ENCODE measurements around the gene ZNF189.

DNA sequence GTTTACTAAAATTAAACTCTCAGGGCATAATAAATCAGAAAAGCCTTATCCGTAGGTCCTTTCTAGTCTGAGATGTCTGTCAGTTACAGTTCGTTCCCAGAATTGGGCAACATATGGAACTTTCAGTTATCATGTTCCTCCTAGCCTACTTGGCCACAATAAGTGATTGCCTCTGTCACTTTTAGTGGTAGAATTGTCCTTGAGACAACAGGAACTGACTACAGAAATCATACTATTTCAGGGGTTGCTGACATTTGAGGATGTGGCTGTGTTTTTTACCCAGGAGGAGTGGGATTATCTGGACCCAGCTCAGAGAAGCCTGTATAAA lies 956 bp downstream of the ZNF189 start:
- TF ChIP-seq, protein P1, sequence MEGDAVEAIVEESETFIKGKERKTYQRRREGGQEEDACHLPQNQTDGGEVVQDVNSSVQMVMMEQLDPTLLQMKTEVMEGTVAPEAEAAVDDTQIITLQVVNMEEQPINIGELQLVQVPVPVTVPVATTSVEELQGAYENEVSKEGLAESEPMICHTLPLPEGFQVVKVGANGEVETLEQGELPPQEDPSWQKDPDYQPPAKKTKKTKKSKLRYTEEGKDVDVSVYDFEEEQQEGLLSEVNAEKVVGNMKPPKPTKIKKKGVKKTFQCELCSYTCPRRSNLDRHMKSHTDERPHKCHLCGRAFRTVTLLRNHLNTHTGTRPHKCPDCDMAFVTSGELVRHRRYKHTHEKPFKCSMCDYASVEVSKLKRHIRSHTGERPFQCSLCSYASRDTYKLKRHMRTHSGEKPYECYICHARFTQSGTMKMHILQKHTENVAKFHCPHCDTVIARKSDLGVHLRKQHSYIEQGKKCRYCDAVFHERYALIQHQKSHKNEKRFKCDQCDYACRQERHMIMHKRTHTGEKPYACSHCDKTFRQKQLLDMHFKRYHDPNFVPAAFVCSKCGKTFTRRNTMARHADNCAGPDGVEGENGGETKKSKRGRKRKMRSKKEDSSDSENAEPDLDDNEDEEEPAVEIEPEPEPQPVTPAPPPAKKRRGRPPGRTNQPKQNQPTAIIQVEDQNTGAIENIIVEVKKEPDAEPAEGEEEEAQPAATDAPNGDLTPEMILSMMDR (IDR thresholded peaks at IDR 0.05), result no peak
- no peak for TF ChIP-seq POLR2A (IDR thresholded peaks at IDR 0.05)
- TF ChIP-seq EP300 (IDR thresholded peaks at IDR 0.05), result no peak
- TF ChIP-seq POLR2AphosphoS5 (IDR thresholded peaks at IDR 0.05), result no peak

Data from suprapubic skin (tissue), 4 donors.